CD4-positive, CD25-positive, alpha-beta regulatory T cell (primary cell): Measurements from ENCODE around the gene SLC35E2B. TPM values are rescaled to one million over a fixed set of nuclear protein-coding genes. Genes with fewer than 3 reads are reported as not detected.

Experiments used
- ATAC-seq, 2 donors: fragments of 150-1000 bp; cut with Tn5 transposase; one replicate each; pipeline ENCODE4 v1.10.0; 2021; ENCODE audit warnings: low read depth in 2 of 2, moderate number of reproducible peaks in 2 of 2, moderate library complexity in 1 of 2
- DNase-seq, 3 donors: peaks; one replicate each; pipeline versions ENCODE4 v3.0.0 to v3.0.0-alpha.2; 2012 to 2022; ENCODE audit warnings: mixed read lengths in 1 of 3
- H3K27ac ChIP-seq: one replicate; pipeline ENCODE4 v1.7.0; 2013; ENCODE audit warnings: mild to moderate bottlenecking, low read length; ENCODE audit not compliant: insufficient read depth, poor library complexity, severe bottlenecking
- H3K27me3 ChIP-seq: one replicate; pipeline ENCODE4 v1.7.0; 2013; ENCODE audit warnings: low read length; ENCODE audit not compliant: control insufficient read depth, insufficient read depth
- H3K36me3 ChIP-seq: one replicate; pipeline ENCODE4 v1.7.0; 2013; ENCODE audit warnings: mild to moderate bottlenecking, low read length, moderate library complexity; ENCODE audit not compliant: control insufficient read depth, insufficient read depth
- H3K4me1 ChIP-seq: 2 replicates; pipeline ENCODE4 v1.7.0; 2013; ENCODE audit warnings: mild to moderate bottlenecking, low read length; ENCODE audit not compliant: insufficient read depth, control insufficient read depth, poor library complexity, severe bottlenecking
- H3K4me3 ChIP-seq: one replicate; pipeline ENCODE4 v1.7.0; 2013; ENCODE audit warnings: low read depth, mild to moderate bottlenecking, low read length, moderate library complexity
- H3K9me3 ChIP-seq, 2 experiments: 1 replicate in 1 of 2; 2 replicates in 1 of 2; pipeline ENCODE4 v1.7.0; 2013; ENCODE audit warnings: low read length in 2 of 2, mild to moderate bottlenecking in 1 of 2, moderate library complexity in 1 of 2; ENCODE audit not compliant: control insufficient read depth in 2 of 2
- H3K27ac Mint-ChIP-seq, 3 donors: one replicate each; pipeline ENCODE4 v1.8.0; 2020 to 2022; ENCODE audit warnings: mild to moderate bottlenecking in 3 of 3, mixed read lengths in 3 of 3, moderate library complexity in 2 of 3
- H3K27me3 Mint-ChIP-seq: one replicate; pipeline ENCODE4 v1.8.0; 2022; ENCODE audit warnings: mild to moderate bottlenecking, mixed read lengths
- H3K36me3 Mint-ChIP-seq: one replicate; pipeline ENCODE4 v1.8.0; 2020; ENCODE audit warnings: mixed read lengths
- H3K4me1 Mint-ChIP-seq, 4 donors: one replicate each; pipeline ENCODE4 v1.8.0; 2020 to 2022; ENCODE audit warnings: mixed read lengths in 4 of 4, mild to moderate bottlenecking in 1 of 4
- H3K4me3 Mint-ChIP-seq, 4 donors: one replicate each; pipeline ENCODE4 v1.8.0; 2020 to 2022; ENCODE audit warnings: mild to moderate bottlenecking in 4 of 4, mixed read lengths in 4 of 4, moderate library complexity in 3 of 4
- H3K9me3 Mint-ChIP-seq, 7 donors: one replicate each; pipeline ENCODE4 v1.8.0; 2020 to 2022; ENCODE audit warnings: mixed read lengths in 7 of 7, mild to moderate bottlenecking in 3 of 7, moderate library complexity in 2 of 7
- polyA plus RNA-seq, 4 donors: library from polyadenylated mRNA; unstranded; fragments of 300-500 nt; fragmentation: Illumina TruSeq; gene quantifications; one replicate each; pipeline ENCODE4 v1.2.3, GENCODE V29; 2021
- total RNA-seq: library from RNA; stranded (reverse); gene quantifications from one replicate; pipeline ENCODE4 v1.2.3, GENCODE V29; 2022

SLC35E2B gene
- total and polyA plus RNA-seq, 5 donors from 2014 or later = 25.8 to 77.6 (median 31.7) TPM

GRCh38 chr1:1687846-1688245, 4.7 kb downstream of the SLC35E2B start:
- Mint-ChIP-seq H3K4me1 (peaks cover 0 to 48% (median 16%) of the 10 kb centered on the region in 4 donors), H3K27me3 (no peaks in the 10 kb centered on the region), H3K36me3 (peaks cover 9% of the 10 kb centered on the region), H3K27ac (peak overlapping the region in 2 of 3 donors; percentile 81 to 85), H3K4me3 (peak overlapping the region in 2 of 4 donors; percentile 35 to 81), H3K9me3 (no peaks in the 10 kb centered on the region)
- Histone ChIP-seq H3K27ac (no peak overlapping the region), H3K27me3 (no peaks in the 10 kb centered on the region), H3K4me3 (no peak overlapping the region), H3K36me3 (no peaks in the 10 kb centered on the region), H3K4me1 (peaks cover 7% of the 10 kb centered on the region), H3K9me3 (no peaks in the 10 kb centered on the region)
- no peak for ATAC-seq
- DNase-seq = no peak

GRCh38 chr1:1684031-1684681, 8.4 kb downstream of the SLC35E2B start:
- DNase-seq (no peak), ATAC-seq (no peak)
- no peak overlapping the region for H3K4me3 ChIP-seq
- no peaks in the 10 kb centered on the region for H3K27me3 ChIP-seq
- peaks cover 6% of the 10 kb centered on the region for H3K4me1 ChIP-seq
- no peaks in the 10 kb centered on the region for H3K27me3 Mint-ChIP-seq
- H3K36me3 Mint-ChIP-seq = peaks cover 13% of the 10 kb centered on the region
- H3K27ac Mint-ChIP-seq = peak overlapping the region in 1 of 3 donors; percentile 9
- H3K4me1 Mint-ChIP-seq = peaks cover 0 to 56% (median 22%) of the 10 kb centered on the region in 4 donors
- no peak overlapping the region for H3K4me3 Mint-ChIP-seq
- peaks cover 0 to 2% (median 0%) of the 10 kb centered on the region in 7 donors for H3K9me3 Mint-ChIP-seq
- H3K9me3 ChIP-seq = no peaks in the 10 kb centered on the region
- no peaks in the 10 kb centered on the region for H3K36me3 ChIP-seq
- H3K27ac ChIP-seq = no peak overlapping the region

- no peaks in the 10 kb centered on the region for H3K27me3 ChIP-seq
- H3K27ac Mint-ChIP-seq = peak overlapping the region in 1 of 3 donors; percentile 72
- H3K4me1 Mint-ChIP-seq = peaks cover 0 to 61% (median 24%) of the 10 kb centered on the region in 4 donors
- no peak for ATAC-seq
- H3K9me3 ChIP-seq = no peaks in the 10 kb centered on the region
- peaks cover 10% of the 10 kb centered on the region for H3K4me1 ChIP-seq
- H3K36me3 Mint-ChIP-seq = peaks cover 13% of the 10 kb centered on the region
- no peak overlapping the region for H3K27ac ChIP-seq
- peaks cover 0 to 2% (median 0%) of the 10 kb centered on the region in 7 donors for H3K9me3 Mint-ChIP-seq
- no peak for DNase-seq
- H3K4me3 Mint-ChIP-seq = no peak overlapping the region
- no peaks in the 10 kb centered on the region for H3K36me3 ChIP-seq
- no peaks in the 10 kb centered on the region for H3K27me3 Mint-ChIP-seq
- H3K4me3 ChIP-seq = no peak overlapping the region
Measured at GRCh38 chr1:1683104-1683905, 9.3 kb downstream of the SLC35E2B start.

- H3K4me3 Mint-ChIP-seq = no peak overlapping the region
- Histone ChIP-seq H3K27me3 (no peaks in the 10 kb centered on the region), H3K27ac (no peak overlapping the region), H3K4me3 (no peak overlapping the region), H3K9me3 (no peaks in the 10 kb centered on the region), H3K4me1 (peaks cover 21% of the 10 kb centered on the region), H3K36me3 (no peaks in the 10 kb centered on the region)
- H3K27ac Mint-ChIP-seq = no peak overlapping the region
- DNase-seq (no peak), ATAC-seq (no peak)
- H3K36me3 Mint-ChIP-seq = peaks cover 7% of the 10 kb centered on the region
- peaks cover 0 to 2% (median 0%) of the 10 kb centered on the region in 7 donors for H3K9me3 Mint-ChIP-seq
- peaks cover 0 to 53% (median 25%) of the 10 kb centered on the region in 4 donors for H3K4me1 Mint-ChIP-seq
- no peaks in the 10 kb centered on the region for H3K27me3 Mint-ChIP-seq
Measured at GRCh38 chr1:1680912-1681273, 11.7 kb downstream of the SLC35E2B start.

- DNase-seq (no peak), ATAC-seq (no peak)
- H3K4me1 Mint-ChIP-seq = peaks cover 0 to 48% (median 25%) of the 10 kb centered on the region in 4 donors
- Histone ChIP-seq H3K27ac (no peak overlapping the region), H3K4me1 (peaks cover 21% of the 10 kb centered on the region), H3K9me3 (no peaks in the 10 kb centered on the region), H3K4me3 (no peak overlapping the region), H3K27me3 (no peaks in the 10 kb centered on the region), H3K36me3 (no peaks in the 10 kb centered on the region)
- H3K36me3 Mint-ChIP-seq = peaks cover 5% of the 10 kb centered on the region
- peaks cover 0 to 2% (median 0%) of the 10 kb centered on the region in 7 donors for H3K9me3 Mint-ChIP-seq
- H3K27me3 Mint-ChIP-seq = no peaks in the 10 kb centered on the region
- peak overlapping the region in 1 of 3 donors; percentile 93 for H3K27ac Mint-ChIP-seq
- H3K4me3 Mint-ChIP-seq = no peak overlapping the region
Measured at GRCh38 chr1:1680031-1680911, 12.3 kb downstream of the SLC35E2B start.

GRCh38 chr1:1678581-1679380, 13.8 kb downstream of the SLC35E2B start:
- Histone ChIP-seq H3K36me3 (no peaks in the 10 kb centered on the region), H3K9me3 (no peaks in the 10 kb centered on the region), H3K27me3 (no peaks in the 10 kb centered on the region), H3K4me3 (no peak overlapping the region), H3K27ac (peak overlapping the region; percentile 79), H3K4me1 (peaks cover 18% of the 10 kb centered on the region)
- H3K4me1 Mint-ChIP-seq = peaks cover 0 to 44% (median 26%) of the 10 kb centered on the region in 4 donors
- peaks cover 4% of the 10 kb centered on the region for H3K36me3 Mint-ChIP-seq
- H3K4me3 Mint-ChIP-seq = peak overlapping the region; percentile 81 to 96 (median 94)
- peak in 2 of 3 donors; percentile 49 to 61 for DNase-seq
- H3K27me3 Mint-ChIP-seq = no peaks in the 10 kb centered on the region
- peak in 1 of 2 donors; percentile 39 for ATAC-seq
- H3K9me3 Mint-ChIP-seq = peaks cover 0 to 2% (median 0%) of the 10 kb centered on the region in 7 donors
- peak overlapping the region; percentile 98 to 100 (median 99) for H3K27ac Mint-ChIP-seq
